Measurements from ENCODE around the gene FFAR1.
"Not testable (repeated sequence)": the region's sequence is repeated elsewhere in the genome, so short reads cannot be mapped to it uniquely, and the experiment has no call there.

The FFAR1 gene

DNA sequence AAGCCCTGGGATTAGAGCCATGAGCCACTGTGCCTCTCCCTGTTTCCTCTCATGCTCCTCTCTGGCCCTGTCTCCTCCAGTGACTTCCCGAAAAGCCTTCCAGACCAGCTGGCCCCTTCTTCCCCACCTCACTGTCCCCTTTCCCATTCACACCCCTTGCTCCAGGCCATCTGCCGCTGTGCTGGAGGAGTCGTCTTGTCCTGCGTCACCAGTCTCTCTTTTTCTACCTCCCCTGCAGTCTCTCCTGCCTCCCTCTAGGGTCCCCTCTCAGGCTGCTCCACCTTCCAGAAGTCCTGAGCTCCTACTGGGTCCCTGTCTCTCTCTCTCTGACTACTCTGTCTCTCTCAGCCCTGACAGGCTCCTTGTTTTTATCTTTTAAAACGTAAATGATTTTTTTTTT lies 5.3 kb upstream of the FFAR1 start:
- DNase-seq (ENCODE audit: low spot score): no peak

- no peak for DNase-seq (ENCODE audit: low spot score)
Measured at GRCh38 chr19:35344511-35345031, 3.1 kb upstream of the FFAR1 start.

GRCh38 chr19:35345671-35346111 lies 2.0 kb upstream of the FFAR1 start:
- no peak for DNase-seq (ENCODE audit: low spot score)

DNA sequence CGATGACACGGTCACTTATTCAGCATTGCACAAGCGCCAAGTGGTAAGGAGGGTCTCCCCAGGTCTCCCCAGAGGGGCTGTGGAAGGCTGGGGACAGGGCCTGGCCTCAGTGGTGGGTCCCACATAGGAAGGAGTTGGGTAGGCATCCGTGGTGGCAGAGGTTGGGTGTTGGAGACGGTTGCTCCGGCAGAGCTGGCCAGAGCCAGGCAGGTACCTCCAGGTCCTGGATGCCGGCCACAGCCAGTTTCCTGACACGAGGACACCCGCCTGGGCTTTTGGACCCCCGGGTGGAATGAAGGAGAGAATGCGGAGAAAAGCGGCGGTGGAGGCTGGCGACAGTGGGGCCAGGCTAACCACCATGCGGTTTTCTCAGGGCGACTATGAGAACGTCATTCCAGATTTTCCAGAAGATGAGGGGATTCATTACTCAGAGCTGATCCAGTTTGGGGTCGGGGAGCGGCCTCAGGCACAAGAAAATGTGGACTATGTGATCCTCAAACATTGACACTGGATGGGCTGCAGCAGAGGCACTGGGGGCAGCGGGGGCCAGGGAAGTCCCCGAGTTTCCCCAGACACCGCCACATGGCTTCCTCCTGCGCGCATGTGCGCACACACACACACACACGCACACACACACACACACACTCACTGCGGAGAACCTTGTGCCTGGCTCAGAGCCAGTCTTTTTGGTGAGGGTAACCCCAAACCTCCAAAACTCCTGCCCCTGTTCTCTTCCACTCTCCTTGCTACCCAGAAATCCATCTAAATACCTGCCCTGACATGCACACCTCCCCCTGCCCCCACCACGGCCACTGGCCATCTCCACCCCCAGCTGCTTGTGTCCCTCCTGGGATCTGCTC lies 1.3 kb upstream of the FFAR1 start:
- peak; percentile 19 for DNase-seq (ENCODE audit: low spot score)

- no peak for DNase-seq (ENCODE audit: low spot score)
Measured at GRCh38 chr19:35347930-35348298, 212 bp downstream of the FFAR1 start.

GRCh38 chr19:35348911-35349611 lies 1.4 kb downstream of the FFAR1 start:
- no peak for DNase-seq (ENCODE audit: low spot score)

GRCh38 chr19:35349614-35350521 lies 2.2 kb downstream of the FFAR1 start:
- no peak for DNase-seq (ENCODE audit: low spot score)

GRCh38 chr19:35350591-35350990 lies 2.9 kb downstream of the FFAR1 start:
- no peak for DNase-seq (ENCODE audit: low spot score)

DNA sequence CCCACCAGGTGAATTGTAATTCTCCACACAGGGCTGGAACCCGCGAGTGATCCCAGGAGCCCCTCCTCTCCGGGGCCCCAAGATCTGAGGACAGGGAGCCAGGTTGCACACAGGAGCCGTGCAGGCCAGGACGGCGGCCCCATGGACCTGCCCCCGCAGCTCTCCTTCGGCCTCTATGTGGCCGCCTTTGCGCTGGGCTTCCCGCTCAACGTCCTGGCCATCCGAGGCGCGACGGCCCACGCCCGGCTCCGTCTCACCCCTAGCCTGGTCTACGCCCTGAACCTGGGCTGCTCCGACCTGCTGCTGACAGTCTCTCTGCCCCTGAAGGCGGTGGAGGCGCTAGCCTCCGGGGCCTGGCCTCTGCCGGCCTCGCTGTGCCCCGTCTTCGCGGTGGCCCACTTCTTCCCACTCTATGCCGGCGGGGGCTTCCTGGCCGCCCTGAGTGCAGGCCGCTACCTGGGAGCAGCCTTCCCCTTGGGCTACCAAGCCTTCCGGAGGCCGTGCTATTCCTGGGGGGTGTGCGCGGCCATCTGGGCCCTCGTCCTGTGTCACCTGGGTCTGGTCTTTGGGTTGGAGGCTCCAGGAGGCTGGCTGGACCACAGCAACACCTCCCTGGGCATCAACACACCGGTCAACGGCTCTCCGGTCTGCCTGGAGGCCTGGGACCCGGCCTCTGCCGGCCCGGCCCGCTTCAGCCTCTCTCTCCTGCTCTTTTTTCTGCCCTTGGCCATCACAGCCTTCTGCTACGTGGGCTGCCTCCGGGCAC lies 3.9 kb downstream of the FFAR1 start:
- no peak for DNase-seq (ENCODE audit: low spot score)

GRCh38 chr19:35352177-35352447 lies 4.4 kb downstream of the FFAR1 start:
- DNase-seq (ENCODE audit: low spot score): no peak

- DNase-seq (ENCODE audit: low spot score): peak; percentile 78
Measured at GRCh38 chr19:35352448-35353304, 5.0 kb downstream of the FFAR1 start.

- DNase-seq (ENCODE audit: low spot score): no peak
Measured at GRCh38 chr19:35353635-35354034, 5.9 kb downstream of the FFAR1 start.

GRCh38 chr19:35354898-35355297 lies 7.2 kb downstream of the FFAR1 start:
- DNase-seq (ENCODE audit: low spot score): no peak

DNA sequence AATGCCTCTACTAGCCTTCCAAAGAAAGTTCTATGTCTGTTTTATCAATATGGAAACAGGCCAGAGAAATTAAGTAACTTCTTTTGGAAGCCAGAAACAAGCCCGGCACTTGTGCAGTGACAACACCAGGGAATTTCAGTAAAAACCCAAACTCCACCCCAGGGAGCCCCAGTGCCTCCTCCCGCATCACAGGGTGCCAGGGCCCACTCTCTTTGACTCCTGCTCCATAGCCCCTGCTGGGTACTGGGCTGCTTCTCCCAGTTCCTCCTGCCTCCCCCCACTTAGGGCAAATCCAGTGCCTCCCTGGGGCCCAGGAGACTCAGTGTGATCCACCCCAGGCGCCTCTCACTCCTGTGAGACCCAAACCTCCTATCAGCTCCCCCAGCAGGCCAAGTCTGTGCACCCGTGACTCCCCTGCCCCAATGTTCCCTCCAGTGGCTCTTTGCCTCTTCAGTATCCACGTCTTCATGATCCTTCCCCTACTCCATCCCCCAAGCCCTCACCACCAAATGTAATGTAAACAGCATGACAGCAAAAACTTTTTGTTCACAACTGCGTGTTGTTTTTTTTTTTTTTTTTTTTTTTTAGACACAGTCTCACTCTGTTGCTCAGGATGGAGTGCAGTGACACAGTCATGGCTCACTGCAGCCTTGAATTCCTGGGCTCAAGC lies 8.2 kb downstream of the FFAR1 start:
- DNase-seq (ENCODE audit: low spot score): no peak

DNA sequence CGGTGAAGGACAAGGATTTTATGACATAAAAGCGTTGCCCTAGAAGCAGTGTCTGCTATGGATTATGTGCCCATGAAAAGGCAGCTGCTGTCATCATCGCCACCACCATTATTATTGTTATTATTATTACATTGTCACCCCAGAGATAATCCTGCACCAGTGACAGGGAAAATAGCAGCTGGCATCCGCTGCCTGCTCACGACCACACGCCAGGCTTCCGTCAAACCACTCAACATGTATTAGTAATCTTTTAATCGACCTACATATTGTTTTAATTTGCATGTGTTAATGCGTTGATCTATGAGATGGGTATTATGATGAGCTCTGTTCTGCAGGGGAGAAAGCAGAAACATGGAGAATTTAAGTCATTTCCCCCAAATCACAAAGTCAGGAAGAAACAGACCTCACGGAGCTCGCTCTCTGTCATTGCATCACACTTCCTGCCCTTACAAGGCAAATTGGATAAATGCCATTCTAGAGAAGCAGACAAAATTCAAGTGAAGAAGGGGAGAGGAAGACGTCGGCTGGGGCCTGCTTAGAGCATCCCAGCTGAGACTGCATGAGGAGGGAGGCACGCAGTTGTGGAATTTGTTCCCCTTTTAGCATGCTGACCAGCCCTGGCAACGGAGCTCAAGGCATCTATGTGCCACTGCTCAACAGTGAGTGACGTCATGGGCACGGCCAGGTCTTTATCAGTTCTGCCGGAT lies 10.3 kb downstream of the FFAR1 start, which contains the start of gene FFAR3:
Gene FFAR3, plus strand, starts transcription at position 594 of the 707 bp plus-strand sequence. CDS start 431 bp downstream, outside the sequence.
- DNase-seq (ENCODE audit: low spot score): peak; percentile 81

DNA sequence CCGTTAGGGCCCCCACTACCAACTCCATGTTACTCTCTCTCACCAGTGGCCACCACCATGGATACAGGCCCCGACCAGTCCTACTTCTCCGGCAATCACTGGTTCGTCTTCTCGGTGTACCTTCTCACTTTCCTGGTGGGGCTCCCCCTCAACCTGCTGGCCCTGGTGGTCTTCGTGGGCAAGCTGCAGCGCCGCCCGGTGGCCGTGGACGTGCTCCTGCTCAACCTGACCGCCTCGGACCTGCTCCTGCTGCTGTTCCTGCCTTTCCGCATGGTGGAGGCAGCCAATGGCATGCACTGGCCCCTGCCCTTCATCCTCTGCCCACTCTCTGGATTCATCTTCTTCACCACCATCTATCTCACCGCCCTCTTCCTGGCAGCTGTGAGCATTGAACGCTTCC lies 11.1 kb downstream of the FFAR1 start:
- not testable (repeated sequence) for DNase-seq (ENCODE audit: low spot score)

DNA sequence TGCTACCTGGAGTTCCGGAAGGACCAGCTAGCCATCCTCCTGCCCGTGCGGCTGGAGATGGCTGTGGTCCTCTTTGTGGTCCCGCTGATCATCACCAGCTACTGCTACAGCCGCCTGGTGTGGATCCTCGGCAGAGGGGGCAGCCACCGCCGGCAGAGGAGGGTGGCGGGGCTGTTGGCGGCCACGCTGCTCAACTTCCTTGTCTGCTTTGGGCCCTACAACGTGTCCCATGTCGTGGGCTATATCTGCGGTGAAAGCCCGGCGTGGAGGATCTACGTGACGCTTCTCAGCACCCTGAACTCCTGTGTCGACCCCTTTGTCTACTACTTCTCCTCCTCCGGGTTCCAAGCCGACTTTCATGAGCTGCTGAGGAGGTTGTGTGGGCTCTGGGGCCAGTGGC lies 11.7 kb downstream of the FFAR1 start:
- DNase-seq (ENCODE audit: low spot score): not testable (repeated sequence)

DNA sequence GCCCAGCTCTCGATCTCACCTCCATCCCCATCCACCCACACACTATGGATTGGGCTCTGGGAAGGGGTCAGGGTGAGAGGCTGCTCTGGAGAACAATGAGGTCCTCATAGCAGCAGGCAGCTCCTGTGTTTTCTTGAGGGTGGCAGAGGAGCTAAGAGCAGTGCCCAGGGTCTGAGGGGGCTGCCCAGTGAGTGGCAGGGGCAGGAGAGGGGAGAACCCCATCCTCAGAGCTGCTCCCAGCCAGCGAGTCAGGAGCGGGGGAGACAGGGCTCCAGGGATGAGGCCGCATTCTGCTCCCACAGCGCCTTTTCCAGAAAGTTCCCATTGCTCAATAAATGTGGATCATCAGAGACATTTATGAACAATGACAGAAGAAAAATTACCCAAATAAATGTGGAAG lies 12.4 kb downstream of the FFAR1 start:
- not testable (repeated sequence) for DNase-seq (ENCODE audit: low spot score)

DNA sequence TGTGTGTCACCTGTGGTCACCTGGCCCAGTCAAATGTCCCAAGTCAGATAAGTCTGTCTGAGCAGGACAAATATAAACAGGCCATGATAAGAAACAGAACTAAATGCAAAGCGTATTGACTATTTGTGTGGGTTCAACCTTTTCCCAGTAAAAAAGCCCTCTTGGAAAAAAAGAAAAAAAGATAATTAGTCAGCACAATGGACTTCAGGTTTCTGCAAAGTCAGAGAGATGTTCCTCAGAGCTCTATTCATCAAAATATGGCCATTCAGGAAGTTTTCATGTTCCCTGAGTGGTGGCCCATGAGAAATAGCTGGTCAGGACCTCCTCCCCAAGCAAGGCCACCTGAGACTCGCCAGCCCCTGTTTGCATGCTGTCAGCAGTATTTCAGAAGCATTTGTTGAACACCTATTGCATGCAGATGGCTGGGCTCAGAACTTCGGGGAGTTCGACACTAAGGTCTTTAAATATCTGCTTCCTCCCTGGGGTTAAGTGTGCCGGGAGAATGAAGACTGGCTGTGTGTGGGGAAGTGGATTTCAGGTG lies 13.2 kb downstream of the FFAR1 start:
- no peak for DNase-seq (ENCODE audit: low spot score)
